Fibroblast of villous mesenchyme (primary cell): ENCODE measurements around the gene PCDHGC4. TPM values are rescaled to one million over a fixed set of nuclear protein-coding genes. Genes with fewer than 3 reads are reported as not detected.

Experiments used
- DNase-seq: peaks from one replicate; pipeline ENCODE4 v3.0.0-alpha.2; 2010; ENCODE audit warnings: low read depth
- H3K4me3 ChIP-seq: 2 replicates; pipeline ENCODE4 v1.5.1; 2011; ENCODE audit warnings: low read depth, mild to moderate bottlenecking, low read length
- total RNA-seq: library from RNA; depleted of rRNA; stranded (reverse); fragments of >200 nt; gene quantifications from 2 replicates; pipeline ENCODE4 v1.2.3, GENCODE V29; 2012
- TF ChIP-seq, protein P1 (sequence below): IDR thresholded peaks from 2 replicates; pipeline ENCODE4 v1.5.1; 2012; ENCODE audit warnings: low read depth, mild to moderate bottlenecking, low read length; ENCODE audit not compliant: insufficient read depth

Gene PCDHGC4
- total RNA-seq, 1 donor: 2.6 TPM

DNA sequence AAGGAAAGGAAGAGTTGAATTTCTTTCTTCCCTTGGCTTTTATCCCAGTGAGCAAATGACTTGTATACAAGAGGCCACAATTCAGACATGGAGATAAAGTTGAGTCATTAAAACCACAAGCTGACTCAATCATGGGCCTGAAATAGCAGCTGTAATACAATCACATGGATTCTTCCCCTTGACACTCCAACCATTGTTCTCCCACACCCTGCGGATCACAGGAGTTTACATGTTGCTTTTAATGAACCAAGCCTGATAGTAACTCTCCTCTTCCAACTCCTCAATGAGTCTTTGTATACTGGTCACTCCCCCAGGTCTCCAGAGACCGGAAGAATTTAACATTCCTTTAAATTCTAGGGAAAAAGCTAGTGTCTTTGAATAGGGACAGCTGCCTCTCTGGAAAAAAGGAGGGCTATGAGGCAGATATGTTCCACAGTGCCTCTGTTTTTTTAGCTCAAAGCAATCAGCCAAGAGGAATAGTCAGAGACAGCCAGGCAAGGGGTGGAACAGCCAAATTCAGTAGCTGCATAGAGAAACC, 36.5 kb downstream of the PCDHGC4 start:
- peak; percentile 98 for DNase-seq
- H3K4me3 ChIP-seq: no peak overlapping the region
- TF ChIP-seq, protein P1, sequence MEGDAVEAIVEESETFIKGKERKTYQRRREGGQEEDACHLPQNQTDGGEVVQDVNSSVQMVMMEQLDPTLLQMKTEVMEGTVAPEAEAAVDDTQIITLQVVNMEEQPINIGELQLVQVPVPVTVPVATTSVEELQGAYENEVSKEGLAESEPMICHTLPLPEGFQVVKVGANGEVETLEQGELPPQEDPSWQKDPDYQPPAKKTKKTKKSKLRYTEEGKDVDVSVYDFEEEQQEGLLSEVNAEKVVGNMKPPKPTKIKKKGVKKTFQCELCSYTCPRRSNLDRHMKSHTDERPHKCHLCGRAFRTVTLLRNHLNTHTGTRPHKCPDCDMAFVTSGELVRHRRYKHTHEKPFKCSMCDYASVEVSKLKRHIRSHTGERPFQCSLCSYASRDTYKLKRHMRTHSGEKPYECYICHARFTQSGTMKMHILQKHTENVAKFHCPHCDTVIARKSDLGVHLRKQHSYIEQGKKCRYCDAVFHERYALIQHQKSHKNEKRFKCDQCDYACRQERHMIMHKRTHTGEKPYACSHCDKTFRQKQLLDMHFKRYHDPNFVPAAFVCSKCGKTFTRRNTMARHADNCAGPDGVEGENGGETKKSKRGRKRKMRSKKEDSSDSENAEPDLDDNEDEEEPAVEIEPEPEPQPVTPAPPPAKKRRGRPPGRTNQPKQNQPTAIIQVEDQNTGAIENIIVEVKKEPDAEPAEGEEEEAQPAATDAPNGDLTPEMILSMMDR: no peak

DNA sequence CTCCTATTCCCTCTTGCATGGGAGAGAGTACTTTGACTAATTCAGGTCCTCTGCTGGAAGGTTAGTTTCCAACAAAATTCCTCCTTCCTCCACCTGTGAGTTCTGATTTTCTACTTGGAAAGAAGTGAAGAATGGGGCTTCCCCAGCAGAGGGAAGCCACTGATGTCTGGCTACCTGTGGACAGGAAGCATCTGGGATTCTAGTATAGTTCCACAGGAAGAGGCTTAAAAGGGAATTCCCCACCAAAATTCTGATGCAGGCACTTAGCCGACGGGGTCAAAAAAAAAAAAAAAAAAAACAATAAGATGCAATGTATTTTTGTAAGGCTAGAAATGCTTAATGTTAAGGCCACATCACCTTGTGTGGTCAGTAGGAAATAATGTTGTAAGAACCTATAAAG, 37.5 kb downstream of the PCDHGC4 start:
- no peak overlapping the region for H3K4me3 ChIP-seq
- no peak for DNase-seq
- TF ChIP-seq, protein P1: no peak

DNA sequence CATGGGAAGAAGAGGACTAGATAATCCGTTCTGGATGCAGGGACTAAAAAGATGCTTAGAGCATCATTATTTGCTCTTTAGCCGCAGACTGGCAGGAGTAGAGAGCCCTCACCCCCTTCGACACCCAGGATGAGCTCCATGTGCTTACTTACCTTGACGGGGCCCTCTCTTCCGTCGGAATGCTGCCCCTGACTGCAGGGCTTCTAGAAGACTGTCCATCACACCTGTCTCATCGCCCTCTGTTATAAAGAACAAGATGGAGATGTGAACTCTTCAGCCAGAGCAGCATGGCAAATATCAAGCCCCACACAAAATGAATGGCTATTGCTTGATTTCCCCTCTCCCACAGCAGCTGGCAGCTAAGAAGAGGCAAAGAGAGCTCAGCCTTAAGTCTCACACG, 39.2 kb downstream of the PCDHGC4 start:
- no peak overlapping the region for H3K4me3 ChIP-seq
- TF ChIP-seq, protein P1: no peak
- no peak for DNase-seq

DNA sequence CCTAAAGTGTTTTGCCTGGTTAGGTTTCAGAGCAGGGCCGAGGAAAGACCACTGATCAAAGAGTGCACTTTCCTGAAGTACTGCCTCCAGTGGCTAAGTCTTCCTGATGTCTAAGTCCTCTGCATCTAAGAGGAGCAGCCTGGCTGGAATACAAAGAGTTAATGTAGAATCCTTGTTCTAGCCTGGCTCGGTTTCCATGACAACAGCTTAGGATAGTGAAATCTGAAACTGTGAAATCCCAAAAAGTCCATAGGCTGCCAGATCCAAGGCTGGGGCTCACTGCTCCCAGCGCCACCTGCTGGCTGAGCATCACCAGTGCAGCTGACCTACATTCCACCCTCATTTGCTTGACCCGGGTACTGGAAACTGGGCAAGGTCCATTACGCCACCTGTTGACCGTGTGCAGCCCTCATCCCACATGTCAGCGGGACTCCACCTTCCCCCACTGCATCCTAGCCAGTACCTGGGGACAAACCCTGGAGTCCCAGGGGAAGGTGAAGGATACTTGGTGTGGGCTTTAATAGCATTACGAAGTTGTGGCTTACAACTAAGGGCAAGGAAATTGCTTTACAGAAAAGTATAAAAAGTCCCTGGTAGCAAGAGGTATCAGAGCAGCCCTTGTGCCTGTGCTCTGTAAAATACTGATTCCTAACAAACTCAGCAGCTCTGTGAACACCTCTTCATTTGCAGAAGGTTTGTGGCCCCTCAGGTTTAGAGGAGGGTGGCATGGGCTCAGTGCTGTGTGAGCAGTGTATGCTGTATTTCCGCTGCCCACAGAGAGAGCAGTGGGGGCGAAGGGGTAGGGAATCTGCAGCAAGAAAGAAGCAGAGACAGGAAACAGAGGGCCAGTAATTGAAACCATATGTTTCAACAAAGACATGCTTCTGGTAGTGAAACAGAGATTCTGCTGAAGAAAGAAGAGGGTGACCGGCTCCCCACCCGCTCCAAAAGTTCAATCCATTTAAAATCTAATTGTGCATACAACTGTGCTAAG, 40.1 kb downstream of the PCDHGC4 start:
- TF ChIP-seq, protein P1: peak; percentile 100
- DNase-seq: peak; percentile 99
- no peak overlapping the region for H3K4me3 ChIP-seq

DNA sequence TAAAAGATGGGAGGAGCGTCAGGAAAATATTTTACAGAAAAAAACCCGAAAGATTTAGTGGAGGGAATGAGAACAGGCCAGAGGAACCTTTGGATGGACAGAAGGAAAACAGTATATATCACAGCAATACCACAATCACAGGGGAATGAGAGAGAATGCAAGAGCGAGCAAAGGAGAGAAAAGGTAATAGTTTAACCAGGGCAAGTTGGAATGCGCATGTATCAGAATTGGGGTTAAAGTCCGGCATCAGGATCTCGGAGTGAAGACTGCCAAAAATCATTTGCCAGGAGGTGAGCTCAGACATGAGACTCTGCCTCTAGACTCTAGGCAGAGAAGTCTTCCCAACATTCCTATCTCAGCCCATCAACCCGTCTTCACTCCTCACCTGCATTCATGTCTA, 40.8 kb downstream of the PCDHGC4 start:
- TF ChIP-seq, protein P1: no peak
- DNase-seq: no peak
- H3K4me3 ChIP-seq: no peak overlapping the region

DNA sequence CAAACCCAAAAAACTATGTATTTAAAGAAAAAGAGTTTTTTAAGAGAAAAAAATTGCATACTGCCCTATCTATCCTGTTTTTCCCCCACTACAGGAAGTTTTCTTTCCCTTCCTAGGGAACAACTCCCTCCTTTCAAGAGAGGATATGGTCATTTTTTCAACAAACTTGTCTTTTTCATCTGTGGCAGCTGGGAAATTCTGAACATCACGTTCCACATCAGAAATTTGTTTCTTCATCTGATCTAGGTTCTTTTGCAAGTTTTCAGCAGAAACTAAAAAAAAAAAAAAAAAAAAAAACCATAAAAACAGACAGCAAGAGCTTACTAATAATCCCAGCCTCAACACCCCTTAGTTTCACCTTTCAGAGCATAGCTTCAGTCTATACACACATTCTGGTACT, 42.6 kb downstream of the PCDHGC4 start:
- no peak for DNase-seq
- H3K4me3 ChIP-seq: no peak overlapping the region
- TF ChIP-seq, protein P1: no peak
